PC-9 (cell line): Measurements from ENCODE around the gene MST1. TPM values are rescaled to one million over a fixed set of nuclear protein-coding genes. Genes with fewer than 3 reads are reported as not detected.

Experiments used
- BruUV-seq: library from RNA; stranded (reverse); fragments of 400-500 nt; replicated peaks from 2 replicates; lab custom pipeline; 2021; lab: Mats Ljungman, UMichigan
- CTCF ChIA-PET: fragments of 300-600 bp; sonication (Branson Sonifier 250); formaldehyde crosslinking; loops from one replicate; lab custom pipeline; 2022; ENCODE audit warnings: antibody characterized with exemption; lab: Charles Lee
- POLR2A ChIA-PET: fragments of 300-600 bp; sonication (Branson Sonifier 250); formaldehyde crosslinking; loops from one replicate; lab custom pipeline; 2022; ENCODE audit warnings: antibody characterized with exemption; ENCODE audit not compliant: unreplicated experiment; lab: Charles Lee
- DNase-seq, 2 experiments: peaks; one replicate each; pipeline versions ENCODE4 v3.0.0 to v3.0.0-alpha.2; 2015 to 2022; ENCODE audit warnings: mixed read lengths in 1 of 2
- H2AFZ ChIP-seq: fragments of 200-600 bp; sonication (generic); 2 replicates; pipeline ENCODE4 v1.8.1; 2017; ENCODE audit warnings: antibody characterized with exemption
- H3F3A ChIP-seq: fragments of 200-600 bp; sonication (generic); 2 replicates; pipeline ENCODE4 v1.8.1; 2017; ENCODE audit warnings: antibody characterized with exemption, mild to moderate bottlenecking, low read depth; ENCODE audit not compliant: insufficient read depth
- H3K27ac ChIP-seq: fragments of 200-600 bp; sonication (generic); 2 replicates; pipeline ENCODE4 v1.6.1; 2016; ENCODE audit warnings: mixed run types
- H3K27me3 ChIP-seq: fragments of 200-600 bp; sonication (generic); 2 replicates; pipeline ENCODE4 v1.6.1; 2016; ENCODE audit warnings: low read depth, mixed run types; ENCODE audit not compliant: insufficient read depth
- H3K36me3 ChIP-seq: fragments of 200-600 bp; sonication (generic); 2 replicates; pipeline ENCODE4 v1.6.1; 2016; ENCODE audit warnings: low read depth, mixed run types
- H3K4me1 ChIP-seq: fragments of 200-600 bp; sonication (generic); replicated peaks from 2 replicates; pipeline ENCODE4 v1.6.1; 2016; ENCODE audit warnings: mixed run types; ENCODE audit not compliant: insufficient read depth
- H3K4me2 ChIP-seq: fragments of 200-600 bp; sonication (generic); 2 replicates; pipeline ENCODE4 v1.6.1; 2017; ENCODE audit warnings: mixed run types
- H3K4me3 ChIP-seq: fragments of 200-600 bp; sonication (generic); 2 replicates; pipeline ENCODE4 v1.6.1; 2016; ENCODE audit warnings: mixed run types
- H3K79me2 ChIP-seq: fragments of 200-600 bp; sonication (generic); 2 replicates; pipeline ENCODE4 v1.6.1; 2017; ENCODE audit warnings: low read depth, mixed run types
- H3K9me2 ChIP-seq: fragments of 200-600 bp; sonication (generic); 2 replicates; pipeline ENCODE4 v1.8.1; 2017; ENCODE audit warnings: mild to moderate bottlenecking; ENCODE audit not compliant: insufficient read depth
- H3K9me3 ChIP-seq: fragments of 200-600 bp; sonication (generic); 2 replicates; pipeline ENCODE4 v1.8.1; 2016; ENCODE audit warnings: low read depth; ENCODE audit not compliant: insufficient read depth
- H4K20me1 ChIP-seq: fragments of 200-600 bp; sonication (generic); 2 replicates; pipeline ENCODE4 v1.8.1; 2017; ENCODE audit not compliant: insufficient read depth
- EZH2 ChIP-seq: fragments of 200-600 bp; sonication (generic); IDR thresholded peaks from 2 replicates; pipeline ENCODE4 v1.8.0; 2017; ENCODE audit warnings: antibody characterized with exemption, low read depth
- intact Hi-C: fragments of 100-400 bp; cut with micrococcal nuclease; formaldehyde crosslinking; loops from one replicate; pipeline ENCODE4 v1.10.0; 2022; ENCODE audit not compliant: unreplicated experiment
- total RNA-seq: library from RNA; stranded (reverse); gene quantifications from 2 replicates; pipeline ENCODE4 v1.2.3, GENCODE V29; 2021
- TF ChIP-seq, protein P1 (sequence below): fragments of 200-600 bp; sonication (generic); conservative IDR thresholded peaks from 2 replicates; pipeline ENCODE4 v1.6.1; 2017; ENCODE audit warnings: mixed run types, antibody characterized with exemption, mild to moderate bottlenecking, moderate library complexity

MST1 gene
- total RNA-seq, 1 experiment from 2014 or later: 10.4 TPM

GRCh38 chr3:49701388-49702077 lies 12.3 kb upstream of the MST1 start:
- H3K9me2 ChIP-seq: no peaks in the 10 kb centered on the region
- no peak for TF ChIP-seq EZH2
- TF ChIP-seq, protein P1, sequence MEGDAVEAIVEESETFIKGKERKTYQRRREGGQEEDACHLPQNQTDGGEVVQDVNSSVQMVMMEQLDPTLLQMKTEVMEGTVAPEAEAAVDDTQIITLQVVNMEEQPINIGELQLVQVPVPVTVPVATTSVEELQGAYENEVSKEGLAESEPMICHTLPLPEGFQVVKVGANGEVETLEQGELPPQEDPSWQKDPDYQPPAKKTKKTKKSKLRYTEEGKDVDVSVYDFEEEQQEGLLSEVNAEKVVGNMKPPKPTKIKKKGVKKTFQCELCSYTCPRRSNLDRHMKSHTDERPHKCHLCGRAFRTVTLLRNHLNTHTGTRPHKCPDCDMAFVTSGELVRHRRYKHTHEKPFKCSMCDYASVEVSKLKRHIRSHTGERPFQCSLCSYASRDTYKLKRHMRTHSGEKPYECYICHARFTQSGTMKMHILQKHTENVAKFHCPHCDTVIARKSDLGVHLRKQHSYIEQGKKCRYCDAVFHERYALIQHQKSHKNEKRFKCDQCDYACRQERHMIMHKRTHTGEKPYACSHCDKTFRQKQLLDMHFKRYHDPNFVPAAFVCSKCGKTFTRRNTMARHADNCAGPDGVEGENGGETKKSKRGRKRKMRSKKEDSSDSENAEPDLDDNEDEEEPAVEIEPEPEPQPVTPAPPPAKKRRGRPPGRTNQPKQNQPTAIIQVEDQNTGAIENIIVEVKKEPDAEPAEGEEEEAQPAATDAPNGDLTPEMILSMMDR: peak; percentile 52
- no peak overlapping the region for H3K4me2 ChIP-seq
- no peaks in the 10 kb centered on the region for H3K79me2 ChIP-seq
- DNase-seq: peak in 1 of 2 experiments; percentile 23
- no peak overlapping the region for H3K27ac ChIP-seq
- intact Hi-C loops: loop anchor here (5.0 to 10.0 kb wide), 2 partner anchors 206 to 483 kb away; no protein-coding TSS in a partner anchor
- H3K27me3 ChIP-seq: no peaks in the 10 kb centered on the region
- no peaks in the 10 kb centered on the region for H3K36me3 ChIP-seq
- H3K9me3 ChIP-seq: no peaks in the 10 kb centered on the region
- H4K20me1 ChIP-seq: no peaks in the 10 kb centered on the region
- no peaks in the 10 kb centered on the region for H3K4me1 ChIP-seq
- no peaks in the 10 kb centered on the region for H3F3A ChIP-seq
- POLR2A ChIA-PET: no interaction called here
- H3K4me3 ChIP-seq: no peak overlapping the region
- TSS peak; percentile 16 for BruUV-seq
- CTCF ChIA-PET: interaction anchor here (1.5 kb wide), 1 partner anchor 137 kb away, joined by 5 read pairs; no protein-coding TSS in a partner anchor
- H2AFZ ChIP-seq: no peak overlapping the region

- POLR2A ChIA-PET: no interaction called here
- Histone ChIP-seq H3K4me1 (no peaks in the 10 kb centered on the region), H3K27ac (no peak overlapping the region), H3K9me2 (no peaks in the 10 kb centered on the region), H3K4me2 (no peak overlapping the region), H3K36me3 (no peaks in the 10 kb centered on the region), H3K27me3 (no peaks in the 10 kb centered on the region), H3F3A (no peaks in the 10 kb centered on the region), H3K9me3 (no peaks in the 10 kb centered on the region), H4K20me1 (no peaks in the 10 kb centered on the region), H3K79me2 (no peaks in the 10 kb centered on the region), H3K4me3 (no peak overlapping the region), H2AFZ (no peak overlapping the region)
- no TSS peak for BruUV-seq
- intact Hi-C loops: loop anchor here (5.0 to 10.0 kb wide), 2 partner anchors 207 to 484 kb away; no protein-coding TSS in a partner anchor
- DNase-seq: no peak
- CTCF ChIA-PET: interaction anchor here (1.5 kb wide), 1 partner anchor 138 kb away, joined by 5 read pairs; no protein-coding TSS in a partner anchor
- TF ChIP-seq, protein P1: no peak; the same call in 1 of the 2 replicates
- TF ChIP-seq EZH2: no peak
These were observed 11.3 kb upstream of the MST1 start for GRCh38 chr3:49700453-49701128.

GRCh38 chr3:49700014-49700413 lies 10.7 kb upstream of the MST1 start:
- CTCF ChIA-PET: no interaction called here
- TF ChIP-seq, protein P1: no peak
- TF ChIP-seq EZH2: no peak
- H3K9me2 ChIP-seq: no peaks in the 10 kb centered on the region
- H3K27ac ChIP-seq: no peak overlapping the region
- no peaks in the 10 kb centered on the region for H3K79me2 ChIP-seq
- no peaks in the 10 kb centered on the region for H3K36me3 ChIP-seq
- no TSS peak for BruUV-seq
- no peaks in the 10 kb centered on the region for H3F3A ChIP-seq
- POLR2A ChIA-PET: no interaction called here
- no peak for DNase-seq
- no peaks in the 10 kb centered on the region for H4K20me1 ChIP-seq
- H3K27me3 ChIP-seq: no peaks in the 10 kb centered on the region
- H3K4me1 ChIP-seq: no peaks in the 10 kb centered on the region
- H3K4me2 ChIP-seq: no peak overlapping the region
- no peaks in the 10 kb centered on the region for H3K9me3 ChIP-seq
- intact Hi-C loops: loop anchor here (5.0 to 10.0 kb wide), 2 partner anchors 207 to 485 kb away; no protein-coding TSS in a partner anchor
- H3K4me3 ChIP-seq: no peak overlapping the region
- H2AFZ ChIP-seq: no peak overlapping the region
